PC-3 (cell line): Measurements from ENCODE around the gene RHOJ. TPM values are rescaled to one million over a fixed set of nuclear protein-coding genes. Genes with fewer than 3 reads are reported as not detected.

Experiments used
- ATAC-seq: fragments of 200-7000 bp; cut with Tn5 transposase; 2 replicates; pipeline ENCODE4 v1.9.1; 2020; ENCODE audit warnings: mild to moderate bottlenecking, moderate library complexity
- BruUV-seq: library from RNA; stranded (reverse); fragments of 400-500 nt; replicated peaks from 2 replicates; lab custom pipeline; 2021; lab: Mats Ljungman, UMichigan
- CTCF ChIA-PET: fragments of 300-600 bp; sonication (Branson Sonifier 250); formaldehyde crosslinking; loops from one replicate; lab custom pipeline; 2022; ENCODE audit warnings: antibody characterized with exemption; lab: Charles Lee
- POLR2A ChIA-PET: fragments of 300-600 bp; sonication (Branson Sonifier 250); formaldehyde crosslinking; loops from one replicate; lab custom pipeline; 2022; ENCODE audit warnings: antibody characterized with exemption; ENCODE audit not compliant: unreplicated experiment; lab: Charles Lee
- DNase-seq: peaks from one replicate; pipeline ENCODE4 v3.0.0-alpha.2; 2015
- H2AFZ ChIP-seq: fragments of 300-600 bp; sonication (generic); 2 replicates; pipeline ENCODE4 v1.6.0; 2016; ENCODE audit warnings: antibody characterized with exemption, low read length
- H3F3A ChIP-seq: fragments of 300-600 bp; sonication (generic); one replicate; pipeline ENCODE4 v1.6.0; 2017; ENCODE audit warnings: antibody characterized with exemption, low read length, control low read depth, mild to moderate bottlenecking; ENCODE audit not compliant: unreplicated experiment
- H3K27ac ChIP-seq: fragments of 300-600 bp; sonication (generic); 2 replicates; pipeline ENCODE4 v1.5.1; 2016; ENCODE audit warnings: mild to moderate bottlenecking, low read length
- H3K27me3 ChIP-seq: fragments of 300-600 bp; sonication (generic); 2 replicates; pipeline ENCODE4 v1.6.1; 2016; ENCODE audit warnings: low read length, mixed read lengths
- H3K36me3 ChIP-seq: fragments of 300-600 bp; sonication (generic); 2 replicates; pipeline ENCODE4 v1.6.1; 2016; ENCODE audit warnings: low read depth, mixed run types, low read length, mixed read lengths
- H3K4me1 ChIP-seq: fragments of 300-600 bp; sonication (generic); 2 replicates; pipeline ENCODE4 v1.5.1; 2016; ENCODE audit warnings: low read length; ENCODE audit not compliant: insufficient read depth
- H3K4me2 ChIP-seq: fragments of 300-600 bp; sonication (generic); 2 replicates; pipeline ENCODE4 v1.6.0; 2016; ENCODE audit warnings: low read length
- H3K4me3 ChIP-seq: fragments of 300-600 bp; sonication (generic); 2 replicates; pipeline ENCODE4 v1.5.1; 2016; ENCODE audit warnings: mild to moderate bottlenecking, low read length, mixed read lengths
- H3K79me2 ChIP-seq: fragments of 300-600 bp; sonication (generic); 2 replicates; pipeline ENCODE4 v1.6.1; 2017; ENCODE audit warnings: low read length, mixed read lengths
- H3K9ac ChIP-seq: fragments of 300-600 bp; sonication (generic); 2 replicates; pipeline ENCODE4 v1.6.0; 2016; ENCODE audit warnings: mild to moderate bottlenecking, low read length
- H3K9me2 ChIP-seq: fragments of 300-600 bp; sonication (generic); replicated peaks from 2 replicates; pipeline ENCODE4 v1.6.1; 2016; ENCODE audit warnings: mixed run types, low read length, mixed read lengths
- H3K9me3 ChIP-seq: fragments of 300-600 bp; sonication (generic); 2 replicates; pipeline ENCODE4 v1.6.1; 2016; ENCODE audit warnings: low read length, mixed read lengths
- H4K20me1 ChIP-seq: fragments of 300-600 bp; sonication (generic); 2 replicates; pipeline ENCODE4 v1.6.1; 2016; ENCODE audit warnings: low read length, mixed read lengths
- CTCF ChIP-seq: fragments of 300-600 bp; sonication (generic); conservative IDR thresholded peaks from 2 replicates; pipeline ENCODE4 v1.5.1; 2017; ENCODE audit warnings: antibody characterized with exemption, low read depth, mild to moderate bottlenecking, low read length
- EZH2 ChIP-seq: fragments of 300-600 bp; sonication (generic); IDR thresholded peaks from one replicate; pipeline ENCODE4 v1.6.1; 2017; ENCODE audit warnings: antibody characterized with exemption, mild to moderate bottlenecking, low read length; ENCODE audit not compliant: unreplicated experiment
- EZH2phosphoT487 ChIP-seq: fragments of 300-600 bp; sonication (generic); IDR thresholded peaks from 2 replicates; pipeline ENCODE4 v1.6.1; 2018; ENCODE audit warnings: mild to moderate bottlenecking, antibody characterized with exemption, low read length, borderline replicate concordance
- intact Hi-C: fragments of 100-400 bp; cut with micrococcal nuclease; formaldehyde crosslinking; loops from 2 replicates; pipeline ENCODE4 v1.9.0; 2023
- total RNA-seq: library from RNA; depleted of rRNA; stranded (reverse); fragments of >200 nt; gene quantifications from 2 replicates; pipeline ENCODE4 v1.2.3, GENCODE V29; 2014

The RHOJ gene
- total RNA-seq, 1 experiment from 2014 or later, result not detected

- H3K4me1 ChIP-seq, result peaks cover 12% of the 10 kb centered on the region
- POLR2A ChIA-PET, result no interaction called here
- no peaks in the 10 kb centered on the region for H3K36me3 ChIP-seq
- BruUV-seq, result no TSS peak
- H3K27ac ChIP-seq, result peak overlapping the region; percentile 75
- H3K4me2 ChIP-seq, result peak overlapping the region; percentile 28
- CTCF ChIA-PET, result no interaction called here
- ATAC-seq (peak; percentile 79), DNase-seq (peak; percentile 78)
- intact Hi-C loops, result no loop called here
- H3K4me3 ChIP-seq, result no peak overlapping the region
- no peaks in the 10 kb centered on the region for H4K20me1 ChIP-seq
- no peak overlapping the region for H2AFZ ChIP-seq
- TF ChIP-seq EZH2 (no peak), CTCF (no peak), EZH2phosphoT487 (no peak)
- peak overlapping the region; percentile 28; the same call in 1 of the 2 replicates for H3K9ac ChIP-seq
- no peaks in the 10 kb centered on the region for H3K9me2 ChIP-seq
- 0 out of 2 replicates have a peak, but pooled peaks cover 15% of the 10 kb centered on the region for H3K27me3 ChIP-seq
- no peaks in the 10 kb centered on the region for H3F3A ChIP-seq
- no peaks in the 10 kb centered on the region for H3K79me2 ChIP-seq
- H3K9me3 ChIP-seq, result no peaks in the 10 kb centered on the region
These were observed 25.3 kb upstream of the RHOJ start for GRCh38 chr14:63178912-63179311.

GRCh38 chr14:63179383-63179782, 24.9 kb upstream of the RHOJ start:
- no peaks in the 10 kb centered on the region for H3K36me3 ChIP-seq
- peak; percentile 70 for ATAC-seq
- TF ChIP-seq EZH2phosphoT487 (no peak), CTCF (no peak), EZH2 (no peak)
- no peaks in the 10 kb centered on the region for H3F3A ChIP-seq
- H3K79me2 ChIP-seq, result no peaks in the 10 kb centered on the region
- intact Hi-C loops, result no loop called here
- no peak overlapping the region for H2AFZ ChIP-seq
- H3K9ac ChIP-seq, result peak overlapping the region; percentile 28; the same call in 1 of the 2 replicates
- no TSS peak for BruUV-seq
- H3K27ac ChIP-seq, result peak overlapping the region; percentile 75
- DNase-seq, result peak; percentile 68
- H3K4me2 ChIP-seq, result peak overlapping the region; percentile 28
- H3K4me3 ChIP-seq, result no peak overlapping the region
- 0 out of 2 replicates have a peak, but pooled peaks cover 15% of the 10 kb centered on the region for H3K27me3 ChIP-seq
- ChIA-PET POLR2A (no interaction called here), CTCF (no interaction called here)
- H3K4me1 ChIP-seq, result peaks cover 12% of the 10 kb centered on the region
- no peaks in the 10 kb centered on the region for H3K9me2 ChIP-seq
- no peaks in the 10 kb centered on the region for H4K20me1 ChIP-seq
- H3K9me3 ChIP-seq, result no peaks in the 10 kb centered on the region

- DNase-seq (no peak), ATAC-seq (no peak)
- peaks cover 12% of the 10 kb centered on the region for H3K4me1 ChIP-seq
- no peaks in the 10 kb centered on the region for H3K9me2 ChIP-seq
- no peaks in the 10 kb centered on the region for H3K79me2 ChIP-seq
- H3K27ac ChIP-seq, result no peak overlapping the region
- CTCF ChIA-PET, result no interaction called here
- H3F3A ChIP-seq, result no peaks in the 10 kb centered on the region
- intact Hi-C loops, result no loop called here
- TF ChIP-seq EZH2phosphoT487 (no peak), EZH2 (no peak), CTCF (no peak)
- H3K27me3 ChIP-seq, result 0 out of 2 replicates have a peak, but pooled peaks cover 15% of the 10 kb centered on the region
- no peak overlapping the region for H3K4me2 ChIP-seq
- no peak overlapping the region for H3K9ac ChIP-seq
- POLR2A ChIA-PET, result no interaction called here
- no peaks in the 10 kb centered on the region for H3K36me3 ChIP-seq
- no peaks in the 10 kb centered on the region for H3K9me3 ChIP-seq
- BruUV-seq, result TSS peak; percentile 75
- H3K4me3 ChIP-seq, result no peak overlapping the region
- no peak overlapping the region for H2AFZ ChIP-seq
- no peaks in the 10 kb centered on the region for H4K20me1 ChIP-seq
These were observed 24.2 kb upstream of the RHOJ start for GRCh38 chr14:63180011-63180410.
